Esophagus (tissue), 2 donors: ENCODE data around the gene CAP2. TPM values are rescaled to one million over a fixed set of nuclear protein-coding genes. Genes with fewer than 3 reads are reported as not detected.
"Not testable (repeated sequence)": the region's sequence is repeated elsewhere in the genome, so short reads cannot be mapped to it uniquely, and the experiment has no call there.

Experiments
- H3K27ac ChIP-seq, 2 donors: one replicate each; pipeline ENCODE4 v1.5.1; 2013; ENCODE audit warnings: low read depth in 2 of 2, mild to moderate bottlenecking in 2 of 2, inconsistent platforms in 1 of 2, low read length in 1 of 2, moderate library complexity in 1 of 2
- H3K27me3 ChIP-seq, 2 donors: one replicate each; pipeline ENCODE4 v1.6.1; 2013; ENCODE audit warnings: low read length in 2 of 2, control low read depth in 1 of 2, mild to moderate bottlenecking in 1 of 2; ENCODE audit not compliant: insufficient read depth in 2 of 2, control insufficient read depth in 1 of 2
- H3K36me3 ChIP-seq, 2 donors: one replicate each; pipeline ENCODE4 v1.6.1; 2013; ENCODE audit warnings: low read length in 1 of 2; ENCODE audit not compliant: control insufficient read depth in 2 of 2, insufficient read depth in 2 of 2
- H3K4me1 ChIP-seq, 2 donors: one replicate each; pipeline ENCODE4 v1.6.1; 2013; ENCODE audit warnings: low read length in 1 of 2; ENCODE audit not compliant: control insufficient read depth in 2 of 2, insufficient read depth in 2 of 2
- H3K4me3 ChIP-seq, 2 donors: one replicate each; pipeline ENCODE4 v1.5.1; 2013; ENCODE audit warnings: low read length in 2 of 2, mild to moderate bottlenecking in 2 of 2, low read depth in 1 of 2, moderate library complexity in 1 of 2
- H3K9me3 ChIP-seq, 2 donors: one replicate each; pipeline ENCODE4 v1.6.1; 2013; ENCODE audit warnings: mild to moderate bottlenecking in 2 of 2, low read depth in 1 of 2, low read length in 1 of 2, moderate library complexity in 1 of 2; ENCODE audit not compliant: control insufficient read depth in 2 of 2, insufficient read depth in 1 of 2
- WGBS, 2 donors: extraction: QIAGEN DNeasy Blood & Tissue Kit; methylation state at CpG; one replicate each; pipeline ENCODE4 v1.1.7; 2013; 5-methylcytosine and 5-hydroxymethylcytosine counted together
- polyA plus RNA-seq, 2 donors: library from polyadenylated mRNA; stranded (reverse); fragments of 200-250 nt; gene quantifications; one replicate each; pipeline ENCODE4 v1.2.3, GENCODE V29; 2013
- donor health status: healthy with polysubstance abuse.
- donor health status: Bipolar disorder and iron deficiency.

Gene CAP2
- polyA plus RNA-seq, 2 donors = 4.8 to 5.7 TPM

- Histone ChIP-seq H3K9me3 (no peaks in the 10 kb centered on the region), H3K36me3 (no peaks in the 10 kb centered on the region), H3K4me1 (no peaks in the 10 kb centered on the region), H3K4me3 (no peak overlapping the region), H3K27me3 (no peaks in the 10 kb centered on the region), H3K27ac (no peak overlapping the region)
- WGBS, 2 donors = 68 to 71% methylated on average over 5 of the region's 5 CpGs
These were observed 125.7 kb downstream of the CAP2 start for GRCh38 chr6:17519120-17519519.

- Histone ChIP-seq H3K27ac (no peak overlapping the region), H3K27me3 (no peaks in the 10 kb centered on the region), H3K9me3 (no peaks in the 10 kb centered on the region), H3K4me1 (no peaks in the 10 kb centered on the region), H3K4me3 (no peak overlapping the region), H3K36me3 (no peaks in the 10 kb centered on the region)
- WGBS, 2 donors = 53 to 59% methylated on average over 3 of the region's 3 CpGs
These were observed 132.2 kb downstream of the CAP2 start for GRCh38 chr6:17525637-17526036.

DNA sequence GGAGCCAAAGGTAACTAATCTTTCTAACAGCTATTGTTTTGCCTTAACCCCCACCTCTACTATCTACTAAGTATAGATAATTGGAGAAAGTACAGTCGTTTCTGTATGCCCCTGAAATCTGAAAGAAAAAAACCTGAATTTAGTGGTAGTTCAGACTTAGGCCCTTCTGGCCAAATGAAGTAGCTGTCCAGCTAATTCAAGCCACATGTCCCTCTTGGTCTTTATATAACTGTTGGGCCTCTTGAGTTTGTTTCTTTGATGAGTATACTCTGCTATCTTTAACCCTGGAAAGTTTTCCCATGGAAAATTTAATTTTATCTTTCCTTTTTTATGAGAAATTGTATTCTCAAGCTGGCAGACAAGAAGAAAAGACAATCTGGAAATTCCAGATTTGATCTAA, 133.7 kb downstream of the CAP2 start:
- no peaks in the 10 kb centered on the region for H3K4me1 ChIP-seq
- no peaks in the 10 kb centered on the region for H3K27me3 ChIP-seq
- H3K9me3 ChIP-seq = no peaks in the 10 kb centered on the region
- H3K36me3 ChIP-seq = no peaks in the 10 kb centered on the region
- 33 to 41% methylated on average over 1 of the region's 1 CpG for WGBS, 2 donors
- H3K27ac ChIP-seq = no peak overlapping the region
- H3K4me3 ChIP-seq = no peak overlapping the region

- WGBS, 2 donors = 71 to 76% methylated on average over 3 of the region's 3 CpGs
- H3K36me3 ChIP-seq = no peaks in the 10 kb centered on the region
- no peak overlapping the region for H3K4me3 ChIP-seq
- no peaks in the 10 kb centered on the region for H3K27me3 ChIP-seq
- no peaks in the 10 kb centered on the region for H3K9me3 ChIP-seq
- no peaks in the 10 kb centered on the region for H3K4me1 ChIP-seq
- H3K27ac ChIP-seq = no peak overlapping the region
These were observed 137.0 kb downstream of the CAP2 start for GRCh38 chr6:17530321-17530835.

- no peaks in the 10 kb centered on the region for H3K27me3 ChIP-seq
- H3K4me1 ChIP-seq = no peaks in the 10 kb centered on the region
- H3K27ac ChIP-seq = no peak overlapping the region
- no peaks in the 10 kb centered on the region for H3K9me3 ChIP-seq
- no peak overlapping the region for H3K4me3 ChIP-seq
- no peaks in the 10 kb centered on the region for H3K36me3 ChIP-seq
- 58 to 65% methylated on average over 2 of the region's 2 CpGs for WGBS, 2 donors
These were observed 143.2 kb downstream of the CAP2 start for GRCh38 chr6:17536586-17536985.

- Histone ChIP-seq H3K36me3 (peaks cover 0 to 2% of the 10 kb centered on the region in 2 donors), H3K4me3 (no peak overlapping the region), H3K27me3 (no peaks in the 10 kb centered on the region), H3K4me1 (no peaks in the 10 kb centered on the region), H3K9me3 (no peaks in the 10 kb centered on the region), H3K27ac (no peak overlapping the region)
- WGBS, 2 donors = 92 to 94% methylated on average over 3 of the region's 3 CpGs
These were observed 148.8 kb downstream of the CAP2 start for GRCh38 chr6:17542243-17542642.

GRCh38 chr6:17545681-17546080, 152.3 kb downstream of the CAP2 start:
- not testable (repeated sequence) for H3K27me3 ChIP-seq, H3K36me3 ChIP-seq, H3K4me3 ChIP-seq, H3K9me3 ChIP-seq, H3K27ac ChIP-seq, H3K4me1 ChIP-seq
- WGBS, 2 donors = 96 to 97% methylated on average over 2 of the region's 4 CpGs

GRCh38 chr6:17551383-17551958, 158.1 kb downstream of the CAP2 start:
- H3K27ac ChIP-seq = no peak overlapping the region
- H3K4me1 ChIP-seq = no peaks in the 10 kb centered on the region
- no peak overlapping the region for H3K4me3 ChIP-seq
- H3K9me3 ChIP-seq = no peaks in the 10 kb centered on the region
- no peaks in the 10 kb centered on the region for H3K27me3 ChIP-seq
- H3K36me3 ChIP-seq = no peaks in the 10 kb centered on the region
- 88 to 89% methylated on average over 9 of the region's 9 CpGs for WGBS, 2 donors

GRCh38 chr6:17552861-17553260, 159.5 kb downstream of the CAP2 start:
- H3K27ac ChIP-seq = no peak overlapping the region
- no peaks in the 10 kb centered on the region for H3K9me3 ChIP-seq
- H3K36me3 ChIP-seq = no peaks in the 10 kb centered on the region
- no peaks in the 10 kb centered on the region for H3K4me1 ChIP-seq
- 77 to 79% methylated on average over 3 of the region's 3 CpGs for WGBS, 2 donors
- no peak overlapping the region for H3K4me3 ChIP-seq
- H3K27me3 ChIP-seq = no peaks in the 10 kb centered on the region

- Histone ChIP-seq H3K27me3 (no peaks in the 10 kb centered on the region), H3K9me3 (no peaks in the 10 kb centered on the region), H3K36me3 (no peaks in the 10 kb centered on the region), H3K27ac (no peak overlapping the region), H3K4me3 (no peak overlapping the region), H3K4me1 (no peaks in the 10 kb centered on the region)
- WGBS, 2 donors = 71 to 80% methylated on average over 4 of the region's 4 CpGs
These were observed 162.6 kb downstream of the CAP2 start for GRCh38 chr6:17556014-17556413.
